ENCODE results near the gene TBC1D19.
"Not testable (repeated sequence)": the region's sequence is repeated elsewhere in the genome, so short reads cannot be mapped to it uniquely, and the experiment has no call there.

The TBC1D19 gene

DNA sequence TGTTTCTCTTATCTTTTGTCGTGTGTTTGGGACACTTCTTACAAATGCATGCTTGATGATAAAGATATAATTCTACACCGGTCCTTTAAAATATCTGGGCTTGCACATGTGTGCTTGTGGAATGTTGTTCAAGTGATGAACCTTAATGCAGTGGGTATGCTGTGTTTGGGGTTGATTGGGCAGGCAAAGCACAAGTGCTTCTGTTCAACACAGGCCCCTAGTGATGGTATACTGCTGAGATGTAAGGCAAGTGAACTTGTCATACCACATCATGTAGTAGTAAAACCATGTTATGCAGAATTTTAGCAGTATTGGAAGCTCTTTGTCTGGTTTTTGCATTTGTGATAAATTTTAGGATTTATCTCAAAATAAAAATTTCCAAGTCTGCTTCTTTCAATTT lies 23.9 kb downstream of the TBC1D19 start:
- DNase-seq, result no peak

DNA sequence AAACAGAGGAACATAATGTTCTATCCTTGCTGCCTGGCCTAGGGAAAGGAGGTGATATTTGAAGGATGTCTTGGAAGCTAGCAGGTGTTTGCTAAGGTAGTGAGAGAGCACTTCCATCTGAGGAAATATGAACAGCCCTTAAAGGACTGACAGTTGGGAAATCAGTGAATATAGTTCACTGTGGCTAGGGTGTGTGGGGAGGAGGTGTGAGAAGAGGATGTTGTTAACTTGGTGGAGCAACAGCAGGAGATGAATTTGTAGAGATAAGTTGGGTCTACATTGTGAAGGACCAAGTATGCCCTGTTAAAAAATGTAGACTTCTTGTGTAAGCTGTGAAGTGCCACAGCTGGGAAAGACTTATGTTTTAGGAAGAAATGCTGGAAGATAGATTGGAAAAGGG lies 25.5 kb downstream of the TBC1D19 start:
- DNase-seq, result no peak

DNA sequence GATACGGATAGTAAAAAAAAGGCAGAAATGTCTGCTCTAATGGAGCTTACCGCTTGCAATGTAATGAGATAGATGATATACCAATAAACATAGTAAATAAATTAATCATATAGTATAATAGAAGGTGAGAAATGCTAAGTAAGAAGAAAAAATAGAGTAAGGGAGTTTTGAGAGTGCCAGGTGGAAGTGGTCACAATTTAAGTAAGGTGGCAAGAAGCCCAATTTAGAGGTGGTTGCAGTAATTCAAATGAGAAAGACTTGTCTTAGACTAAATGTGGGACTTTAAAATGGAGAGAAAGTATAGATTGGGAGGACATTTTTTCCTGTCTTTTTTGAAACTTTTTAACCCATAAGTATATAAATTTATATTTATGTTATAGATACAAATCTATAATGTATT lies 26.0 kb downstream of the TBC1D19 start:
- no peak for DNase-seq

DNA sequence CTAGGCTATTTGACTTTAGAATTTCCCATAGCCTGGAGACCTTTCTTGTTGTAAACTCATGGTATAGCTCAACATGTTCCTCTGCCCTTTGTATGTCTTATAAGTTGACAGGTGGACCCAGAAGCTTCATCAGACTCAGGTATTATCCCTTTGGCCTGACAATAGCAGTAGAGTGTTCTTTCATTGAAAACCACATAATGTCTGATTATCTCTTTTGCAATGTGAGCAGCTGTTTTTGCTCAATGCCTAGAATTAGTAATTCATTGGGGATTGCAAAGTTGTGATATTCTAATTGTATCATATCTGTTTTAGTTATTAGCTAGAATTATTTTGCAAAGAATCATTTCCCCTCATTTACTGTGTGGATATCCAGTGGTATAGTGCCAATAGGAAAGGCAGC lies 27.5 kb downstream of the TBC1D19 start:
- no peak for DNase-seq

DNA sequence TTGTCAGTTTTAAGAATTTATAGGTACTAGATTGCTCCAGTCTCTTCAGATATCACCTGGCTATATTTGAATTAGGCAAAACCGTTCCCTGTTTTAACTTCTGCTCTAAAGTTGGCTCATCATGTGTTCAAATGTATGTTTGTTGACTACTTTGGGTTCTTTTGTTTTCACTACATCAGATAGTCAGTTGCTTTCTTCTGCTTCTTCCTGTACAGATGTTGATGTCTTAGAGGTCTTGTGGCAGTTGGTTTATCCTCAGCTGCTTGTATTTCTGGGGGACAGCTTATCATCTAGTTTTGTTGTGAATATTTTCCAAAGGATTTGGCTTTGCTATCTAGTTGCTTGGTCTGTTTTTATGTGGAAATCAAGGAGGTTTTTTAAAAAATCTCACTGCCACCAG lies 28.0 kb downstream of the TBC1D19 start:
- DNase-seq, result no peak

DNA sequence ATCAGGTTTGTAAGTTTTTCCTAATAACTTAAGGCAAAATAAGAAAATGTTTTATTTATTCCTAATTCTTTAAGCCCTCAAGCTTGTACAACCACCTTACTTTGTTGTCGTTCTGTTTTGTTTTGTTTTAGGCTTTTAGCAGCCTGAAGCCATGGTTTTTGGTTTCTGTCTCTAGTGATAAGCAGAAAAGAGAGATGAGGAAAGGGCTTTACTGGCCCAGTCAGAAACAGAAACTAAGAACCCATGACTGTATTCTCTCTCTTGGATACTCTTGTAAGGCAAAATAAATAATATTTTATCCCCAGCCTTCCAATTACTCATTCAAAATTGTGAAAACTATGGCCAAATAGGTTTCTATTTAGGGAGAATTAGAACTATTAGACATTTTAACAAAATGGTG lies 29.4 kb downstream of the TBC1D19 start:
- no peak for DNase-seq

DNA sequence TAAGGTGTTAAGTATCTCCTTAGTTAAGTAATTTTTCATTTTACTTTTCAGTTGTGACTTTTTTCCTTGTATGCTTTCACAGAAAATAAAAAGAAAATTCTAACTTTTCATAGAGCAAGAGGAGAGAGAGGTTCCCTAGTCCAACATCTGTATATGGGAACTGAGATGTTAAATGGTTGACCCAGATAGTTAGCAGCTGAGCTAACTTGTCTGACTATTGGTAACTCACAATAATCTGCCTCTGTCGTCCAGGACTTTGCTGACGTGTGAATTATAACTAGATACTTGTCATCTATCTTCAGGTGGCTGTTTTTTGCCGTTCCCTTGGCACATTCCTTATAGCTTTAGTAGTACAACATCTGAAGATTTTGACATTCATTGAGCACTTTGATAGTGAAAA lies 29.9 kb downstream of the TBC1D19 start:
- DNase-seq, result no peak

DNA sequence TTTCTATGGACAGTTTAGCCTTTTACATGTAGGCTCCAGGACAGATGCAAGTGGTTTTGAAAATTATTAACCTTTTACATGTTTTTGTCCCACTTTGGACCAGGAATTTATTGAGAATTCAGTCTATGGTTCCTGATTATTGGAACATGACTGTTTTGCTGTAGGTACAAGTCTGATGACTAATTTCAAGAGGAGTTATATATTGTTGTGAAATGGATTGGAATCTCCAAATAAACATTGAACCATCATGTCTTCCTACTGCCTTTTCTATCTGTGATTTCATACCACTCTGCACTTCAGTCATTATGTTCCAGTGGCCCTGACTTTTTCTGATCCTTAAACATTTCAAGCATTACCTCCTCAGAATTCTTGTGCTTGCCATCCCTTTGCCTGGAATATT lies 35.9 kb downstream of the TBC1D19 start:
- no peak for DNase-seq

GRCh38 chr4:26621366-26621765 lies 37.5 kb downstream of the TBC1D19 start:
- DNase-seq, result no peak

DNA sequence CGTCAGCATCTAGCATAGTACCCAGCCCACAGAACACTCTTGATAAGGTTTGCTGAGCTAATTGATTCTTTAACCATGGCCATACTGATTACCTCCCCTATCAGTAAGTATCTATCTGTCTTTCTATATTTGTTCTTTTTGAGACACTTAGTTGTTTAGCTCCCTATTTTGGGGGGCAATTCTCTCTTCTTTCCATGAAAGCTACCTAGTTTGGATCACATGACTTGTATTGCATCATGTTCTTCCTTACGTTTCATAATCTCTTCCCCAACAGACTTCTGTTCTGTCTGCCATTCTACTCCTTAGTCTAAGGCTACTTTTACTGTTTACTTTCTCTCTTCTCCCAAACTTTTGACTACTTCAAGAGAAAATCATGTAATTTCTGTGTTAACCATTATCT lies 39.0 kb downstream of the TBC1D19 start:
- no peak for DNase-seq

DNA sequence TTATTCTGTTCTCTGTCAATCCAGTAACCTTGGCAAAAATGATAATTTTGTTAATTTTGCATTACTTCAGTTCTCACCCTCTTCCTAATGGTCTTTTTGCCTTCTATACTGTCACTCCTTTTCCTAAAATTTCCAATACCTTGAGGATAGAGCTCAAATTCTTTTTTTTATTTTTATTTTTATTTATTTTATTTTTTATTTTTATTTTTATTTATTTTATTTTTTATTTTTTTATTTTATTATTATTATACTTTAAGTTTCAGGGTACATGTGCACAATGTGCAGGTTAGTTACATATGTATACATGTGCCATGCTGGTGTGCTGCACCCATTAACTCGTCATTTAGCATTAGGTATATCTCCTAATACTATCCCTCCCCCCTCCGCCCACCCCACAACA lies 42.8 kb downstream of the TBC1D19 start:
- not testable (repeated sequence) for DNase-seq

GRCh38 chr4:26632916-26633315 lies 49.0 kb downstream of the TBC1D19 start:
- no peak for DNase-seq

GRCh38 chr4:26634237-26634636 lies 50.4 kb downstream of the TBC1D19 start:
- DNase-seq, result no peak

DNA sequence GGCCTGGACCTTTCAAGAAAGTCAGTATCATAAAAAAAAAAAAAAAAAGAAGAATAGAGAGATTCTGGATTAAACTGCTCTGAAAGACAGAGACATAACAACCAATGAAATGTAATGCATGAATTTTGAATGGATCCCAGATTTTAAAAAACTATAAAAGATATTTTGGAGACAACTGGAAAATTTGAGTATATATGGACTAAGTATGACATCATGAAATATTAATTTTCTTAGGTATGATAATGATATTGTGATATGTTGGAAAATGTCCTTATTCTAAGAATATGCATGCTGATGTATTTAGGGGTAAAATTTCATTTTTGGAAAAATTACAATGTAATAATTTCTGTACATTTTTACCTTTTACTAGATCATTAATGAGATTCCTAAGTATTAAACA lies 52.6 kb downstream of the TBC1D19 start:
- DNase-seq, result no peak

GRCh38 chr4:26640639-26641038 lies 56.8 kb downstream of the TBC1D19 start:
- not testable (repeated sequence) for DNase-seq

- no peak for DNase-seq
These were observed 63.8 kb downstream of the TBC1D19 start for GRCh38 chr4:26647523-26648224.

DNA sequence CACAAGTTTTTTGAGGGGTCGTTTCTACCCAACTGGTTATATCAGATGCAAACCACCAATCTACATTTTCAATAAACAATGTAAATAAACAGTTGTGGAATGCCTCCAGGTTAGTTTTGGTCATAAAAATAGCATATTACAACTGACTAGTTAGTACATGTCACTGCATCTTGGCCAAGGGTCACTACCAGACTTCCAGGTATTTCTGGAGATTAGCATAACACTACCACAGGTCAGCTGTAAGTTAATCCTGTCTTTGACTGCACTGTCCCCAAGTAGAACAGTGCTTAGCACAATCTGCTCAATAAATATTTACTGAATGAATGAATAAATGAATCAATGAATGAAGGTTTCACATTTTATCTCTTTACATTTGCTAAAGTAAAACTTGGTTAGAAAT lies 64.4 kb downstream of the TBC1D19 start:
- no peak for DNase-seq

DNA sequence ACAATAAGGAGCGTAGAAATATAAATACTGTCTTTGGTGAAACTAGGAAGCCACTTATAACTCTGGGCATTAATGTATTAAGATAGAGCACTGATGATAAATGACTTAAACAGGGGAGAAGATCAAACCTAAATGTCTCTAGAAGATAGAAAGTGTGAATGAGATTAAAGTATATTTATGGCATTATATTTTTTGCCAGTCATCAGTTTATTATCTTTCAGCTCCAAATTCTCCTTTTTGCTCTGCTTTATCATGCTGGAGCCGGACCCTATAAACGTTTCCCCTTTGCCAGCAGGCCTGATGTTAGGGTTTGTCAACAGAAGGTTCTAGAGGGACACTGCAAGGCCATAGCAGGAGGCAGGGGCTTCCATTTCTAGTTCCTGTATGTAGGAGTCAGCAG lies 76.4 kb downstream of the TBC1D19 start:
- no peak for DNase-seq

- no peak for DNase-seq
These were observed 80.0 kb downstream of the TBC1D19 start for GRCh38 chr4:26663888-26664287.

DNA sequence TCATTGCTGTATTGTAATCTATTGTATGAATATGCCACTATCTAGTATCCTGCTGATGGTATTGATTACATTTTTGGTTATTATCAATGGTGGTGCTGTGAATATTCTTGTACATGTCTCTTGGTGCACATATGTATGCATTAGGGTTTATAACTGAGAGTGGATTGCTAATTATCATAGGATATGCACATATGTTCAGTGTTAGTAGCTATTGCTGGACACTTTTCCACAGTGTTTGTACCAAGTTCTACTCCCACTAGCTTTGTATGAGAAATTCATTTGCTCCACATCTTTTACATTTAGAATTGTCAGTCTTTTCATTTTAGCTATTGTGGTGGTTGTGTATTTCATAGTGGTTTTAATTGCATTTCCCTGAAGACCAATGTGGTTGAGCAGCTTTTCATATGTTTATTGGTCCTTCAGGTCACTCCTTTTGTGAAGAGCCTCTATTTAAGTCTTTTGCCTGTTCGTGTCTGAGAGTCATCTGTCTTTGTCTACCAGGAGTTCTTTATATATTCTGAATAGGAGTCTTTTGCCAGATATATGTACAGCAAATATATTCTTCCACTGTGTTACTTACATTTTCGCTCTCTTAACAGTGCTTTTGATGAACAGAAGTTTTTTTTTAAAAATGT lies 87.1 kb downstream of the TBC1D19 start:
- no peak for DNase-seq

- not testable (repeated sequence) for DNase-seq
These were observed 95.3 kb downstream of the TBC1D19 start for GRCh38 chr4:26679040-26679695.

DNA sequence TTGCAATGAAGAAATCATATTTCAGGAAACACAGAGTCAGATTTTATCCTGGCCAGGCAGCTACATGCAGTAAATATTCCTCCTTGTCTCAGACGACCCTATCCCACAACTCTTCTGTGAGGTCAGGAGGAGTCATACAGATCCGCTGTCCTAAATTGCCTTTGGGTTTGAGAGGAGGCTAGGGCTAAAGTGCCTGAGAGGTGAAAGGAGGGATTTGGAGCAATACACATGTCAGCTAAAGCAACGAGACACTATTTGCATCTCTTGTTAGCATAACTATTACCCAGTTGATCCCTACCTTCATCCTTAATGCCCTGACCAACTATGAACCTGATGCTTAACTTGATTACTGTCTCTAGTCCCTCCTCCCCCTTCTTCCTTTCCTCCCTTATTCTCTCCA lies 98.6 kb downstream of the TBC1D19 start:
- DNase-seq, result no peak

- DNase-seq, result no peak
These were observed 101.4 kb downstream of the TBC1D19 start for GRCh38 chr4:26685250-26685649.

GRCh38 chr4:26687728-26688127 lies 103.8 kb downstream of the TBC1D19 start:
- no peak for DNase-seq
